HG03103 (cell line): ENCODE data around the gene KIAA1328.
"Not testable (repeated sequence)": the region's sequence is repeated elsewhere in the genome, so short reads cannot be mapped to it uniquely, and the experiment has no call there.

Experiments used
- ATAC-seq: cut with Tn5 transposase; IDR thresholded peaks from one replicate; pipeline ENCODE4 v1.9.1; 2021; ENCODE audit warnings: low read depth; ENCODE audit not compliant: unreplicated experiment

The KIAA1328 gene

DNA sequence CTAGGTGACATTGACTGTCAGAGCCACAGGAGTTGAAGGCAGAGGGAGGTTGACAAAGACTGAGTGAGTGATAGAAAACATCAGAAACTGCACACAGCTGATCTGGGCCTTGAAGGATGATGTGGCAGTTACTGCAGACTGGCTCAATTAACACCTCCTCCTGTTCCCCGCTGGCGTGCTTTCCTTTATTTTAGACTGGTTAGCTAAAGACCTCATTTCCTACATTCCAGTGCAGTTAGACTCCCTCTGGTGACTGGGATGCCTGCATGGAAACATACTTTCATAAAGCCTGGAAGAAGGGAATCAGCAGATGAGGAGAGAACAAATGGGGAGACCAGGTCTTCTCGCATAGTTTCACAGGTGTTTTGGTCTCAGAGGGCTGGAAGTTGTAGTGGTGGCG lies 7.2 kb upstream of the KIAA1328 start:
- no peak for ATAC-seq

- no peak for ATAC-seq
Measured at GRCh38 chr18:36825526-36825925, 3.4 kb upstream of the KIAA1328 start.

DNA sequence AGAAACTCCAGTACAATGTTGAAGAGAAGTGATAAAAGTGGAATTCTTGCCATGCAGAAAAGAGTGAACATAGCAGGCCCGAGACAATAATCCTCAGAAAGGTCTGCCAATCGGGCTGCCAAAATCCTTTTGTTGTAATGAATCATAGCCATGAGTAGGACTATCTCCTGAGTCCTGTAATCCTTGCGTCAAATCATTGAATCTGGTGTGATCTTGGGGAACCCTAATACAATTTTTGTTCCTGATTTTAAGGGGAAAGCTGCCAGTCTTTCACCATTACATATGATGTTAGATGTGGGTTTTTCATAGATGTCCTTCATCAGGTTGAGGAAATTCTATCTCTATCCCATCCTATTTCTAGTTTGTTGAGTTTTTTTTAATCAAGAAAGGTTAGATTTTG lies 2.4 kb upstream of the KIAA1328 start:
- no peak for ATAC-seq

DNA sequence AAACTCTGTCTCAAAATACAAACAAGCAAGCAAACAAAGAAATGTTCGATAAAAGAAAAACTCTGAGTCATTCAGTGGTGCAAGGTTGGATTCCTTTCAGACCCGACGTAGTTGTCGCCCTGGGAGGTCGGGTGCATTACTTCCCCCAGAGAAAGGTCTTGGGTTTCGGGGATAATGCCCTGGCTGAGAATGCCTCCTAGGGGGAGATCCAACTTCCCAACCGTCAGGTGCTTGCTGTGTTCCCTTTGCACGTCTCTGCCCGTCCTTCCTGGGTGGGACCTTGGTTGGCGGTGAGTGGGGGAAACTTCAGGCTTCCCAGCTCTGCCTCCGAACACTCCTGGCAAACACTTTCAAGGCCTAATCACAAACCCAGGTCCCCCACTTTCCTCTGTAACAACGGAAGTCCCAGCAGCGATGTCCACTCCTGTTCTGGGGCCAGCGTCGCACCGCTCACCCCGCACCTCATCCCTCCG lies 734 bp upstream of the KIAA1328 start:
- ATAC-seq, result no peak

DNA sequence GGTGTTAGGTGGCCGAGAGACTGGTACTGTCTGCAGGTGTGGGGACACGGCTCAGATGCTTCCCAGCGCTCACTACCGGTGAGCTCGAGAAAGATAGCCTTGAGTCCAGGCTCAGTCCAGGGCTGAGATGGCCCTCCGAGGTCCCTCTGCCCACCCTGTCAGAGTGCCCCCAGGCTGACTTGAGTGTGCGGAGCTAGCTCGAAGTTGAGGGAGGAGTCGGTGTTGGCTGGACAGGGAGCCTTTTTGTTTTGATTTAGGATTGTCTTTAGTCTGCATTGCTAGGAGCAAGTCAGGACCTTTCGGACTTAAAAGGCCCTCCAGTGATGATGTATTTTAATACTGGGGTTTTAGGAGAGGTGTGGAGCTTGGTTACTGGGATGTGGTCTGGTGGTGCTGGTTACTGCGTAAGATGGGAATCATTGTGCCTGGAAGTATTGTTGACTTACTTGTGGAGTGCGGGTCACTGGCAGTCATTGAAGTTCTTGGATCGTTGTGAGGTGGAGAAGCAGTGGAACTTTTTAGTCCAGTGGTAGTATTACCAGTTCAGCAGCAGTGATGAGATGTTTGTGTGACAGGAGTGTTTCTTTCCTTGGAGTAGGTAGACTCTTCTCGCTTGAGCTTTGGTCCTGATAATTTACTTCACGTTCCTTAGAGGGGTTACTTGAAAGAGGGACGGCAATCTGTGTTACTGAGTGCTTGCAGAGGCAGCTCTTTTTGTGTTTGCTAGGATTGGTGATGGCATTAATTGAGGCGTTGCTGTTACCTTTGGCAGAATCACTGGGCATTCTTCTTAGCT lies 633 bp downstream of the KIAA1328 start:
- ATAC-seq, result no peak

DNA sequence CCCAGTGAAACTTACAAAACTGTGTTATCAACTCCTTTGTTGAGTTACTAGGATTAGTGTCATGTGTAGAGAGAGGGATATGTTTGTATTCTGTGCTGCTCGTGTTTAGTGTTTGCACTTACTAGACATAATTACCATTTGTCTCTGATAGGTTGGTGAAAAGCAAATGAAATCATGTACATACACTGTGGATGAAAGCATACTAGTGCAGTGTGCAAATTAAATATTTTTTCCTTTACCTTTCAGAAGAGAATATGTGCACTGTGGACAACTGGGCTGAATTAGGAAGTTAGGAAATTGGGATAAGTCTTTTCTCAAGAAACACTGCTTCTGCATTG lies 1.2 kb downstream of the KIAA1328 start:
- ATAC-seq, result no peak

GRCh38 chr18:36831139-36831538 lies 2.2 kb downstream of the KIAA1328 start:
- no peak for ATAC-seq

DNA sequence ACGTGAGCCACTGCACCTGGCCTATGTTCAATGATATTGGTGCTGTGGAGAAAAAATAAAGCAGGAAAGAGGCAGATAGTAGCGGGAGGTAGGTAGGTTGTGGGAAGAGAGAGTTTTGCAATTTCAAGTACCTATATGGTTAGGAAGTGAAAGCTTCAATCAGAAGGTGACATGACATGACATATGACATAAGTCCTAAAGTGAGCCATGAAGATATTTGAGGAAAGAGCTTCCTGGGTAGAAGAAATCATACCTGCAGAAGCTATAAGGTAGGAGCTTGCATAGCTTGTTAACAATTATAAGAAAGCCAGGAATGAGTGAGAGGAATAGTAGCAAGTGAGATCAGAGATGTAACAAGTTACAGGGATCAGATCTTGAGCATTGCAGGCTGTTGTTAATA lies 4.2 kb downstream of the KIAA1328 start:
- no peak for ATAC-seq

DNA sequence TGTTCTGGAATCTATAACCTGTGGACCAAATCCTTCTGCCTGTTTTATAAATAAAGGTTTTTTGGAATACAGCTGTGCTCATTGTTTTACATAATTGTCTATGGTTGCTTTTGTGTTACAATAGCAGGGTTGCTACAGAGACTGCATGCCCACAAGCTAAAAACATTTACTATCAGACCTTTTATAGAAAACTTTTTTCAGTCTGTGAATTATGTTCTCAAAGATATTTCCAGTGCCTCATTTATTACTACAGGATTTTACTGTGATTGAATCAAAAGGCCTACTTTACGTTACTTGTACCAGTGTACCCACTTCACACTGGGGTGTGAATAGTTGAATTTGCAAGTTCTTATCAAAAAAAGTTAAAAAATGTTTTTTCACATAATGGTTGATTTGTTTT lies 7.0 kb downstream of the KIAA1328 start:
- ATAC-seq, result no peak

GRCh38 chr18:36839835-36840234 lies 10.9 kb downstream of the KIAA1328 start:
- ATAC-seq, result no peak

- no peak for ATAC-seq
Measured at GRCh38 chr18:36843199-36843598, 14.3 kb downstream of the KIAA1328 start.

DNA sequence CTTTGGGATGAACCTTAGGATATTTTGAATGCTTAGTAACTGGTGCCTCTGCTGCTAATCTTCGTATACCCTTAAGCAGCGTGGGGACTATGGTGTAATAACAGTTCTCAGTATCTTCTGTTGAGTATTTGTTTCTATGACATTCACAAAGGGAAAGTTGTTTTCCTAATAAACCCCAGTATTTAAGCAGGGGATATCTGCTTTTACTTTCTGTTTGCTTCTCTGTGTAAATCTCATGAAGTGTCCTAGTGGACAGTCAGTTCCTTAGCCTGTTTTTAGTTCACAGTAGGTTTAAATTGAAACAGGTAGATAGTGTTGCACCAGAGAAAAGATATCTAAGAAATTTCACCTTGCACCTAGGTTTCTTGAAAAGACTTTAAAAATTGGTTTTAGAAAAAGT lies 14.9 kb downstream of the KIAA1328 start:
- ATAC-seq, result no peak

- no peak for ATAC-seq
Measured at GRCh38 chr18:36848609-36849008, 19.7 kb downstream of the KIAA1328 start.

DNA sequence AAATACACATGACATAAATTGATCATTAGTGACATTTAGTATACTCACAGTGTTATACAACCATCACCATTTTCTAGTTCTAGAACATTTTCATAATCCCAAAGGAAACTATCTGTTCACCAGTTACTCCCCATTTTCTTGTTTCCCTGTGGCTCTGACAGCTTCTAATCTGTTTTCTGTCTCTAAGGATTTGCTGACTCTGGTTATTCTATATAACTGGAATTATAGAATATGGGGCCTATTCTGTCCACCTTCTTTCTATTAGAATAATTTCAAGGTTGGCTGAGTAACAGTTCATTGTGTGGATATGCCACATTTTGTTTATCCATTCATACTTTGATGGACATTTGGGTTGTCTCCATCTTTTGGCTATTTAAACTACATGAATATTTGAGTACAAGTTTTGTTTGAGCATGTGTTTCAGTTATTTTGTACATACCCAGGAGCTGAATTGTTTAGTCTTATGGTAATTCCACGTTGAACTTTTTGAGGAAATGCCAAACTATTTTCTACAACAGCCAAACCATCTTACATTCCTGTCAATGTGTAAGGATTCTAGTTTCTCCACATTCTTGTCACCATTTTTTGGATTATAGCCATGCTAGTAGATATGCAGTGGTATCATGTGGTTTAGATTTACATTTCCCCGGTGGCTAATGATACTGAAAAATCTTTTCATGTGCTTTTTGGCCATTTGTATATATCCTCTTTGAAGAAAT lies 20.5 kb downstream of the KIAA1328 start:
- no peak for ATAC-seq

- no peak for ATAC-seq
Measured at GRCh38 chr18:36850527-36851201, 21.7 kb downstream of the KIAA1328 start.

GRCh38 chr18:36851202-36851590 lies 22.3 kb downstream of the KIAA1328 start:
- no peak for ATAC-seq

DNA sequence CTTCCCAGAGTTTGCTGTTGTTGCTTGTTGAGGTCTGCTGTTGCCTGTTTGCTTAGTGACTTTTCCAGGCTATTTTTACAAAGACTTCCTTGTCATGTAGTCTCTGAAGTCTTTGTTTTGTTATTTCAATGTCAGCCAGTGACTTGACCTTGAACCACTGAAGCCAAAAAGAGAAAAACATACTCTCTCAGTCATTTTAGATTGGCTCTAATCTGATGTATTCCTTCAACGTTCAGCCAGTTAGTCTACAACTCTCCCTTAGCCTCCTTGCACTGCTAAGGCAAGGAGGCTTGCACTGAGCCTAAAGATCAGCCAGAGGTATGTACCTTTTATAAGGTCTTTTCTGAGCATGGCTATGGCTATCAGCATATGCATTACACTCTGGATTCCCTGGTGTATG lies 27.9 kb downstream of the KIAA1328 start:
- no peak for ATAC-seq

- no peak for ATAC-seq
Measured at GRCh38 chr18:36862182-36862581, 33.3 kb downstream of the KIAA1328 start.

DNA sequence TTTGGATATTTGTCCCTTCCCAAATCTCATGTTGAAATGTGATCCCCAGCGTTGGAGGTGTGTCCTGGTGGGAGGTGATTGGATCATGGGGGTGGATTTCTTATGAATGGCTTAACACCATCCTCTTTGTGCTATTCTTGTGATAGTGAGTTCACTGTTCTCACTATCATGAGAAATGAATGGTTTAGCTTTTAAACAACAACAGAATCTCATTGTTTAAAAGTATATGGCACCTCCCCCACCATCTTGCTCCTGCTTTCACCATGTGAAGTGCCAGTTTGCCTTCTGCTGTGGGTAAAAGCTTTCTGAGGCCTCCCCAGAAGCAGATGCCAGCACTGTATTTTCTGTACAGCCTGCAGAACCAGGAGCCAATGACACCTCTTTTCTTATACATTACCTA lies 38.1 kb downstream of the KIAA1328 start:
- ATAC-seq, result no peak

- ATAC-seq, result no peak
Measured at GRCh38 chr18:36871801-36872200, 42.9 kb downstream of the KIAA1328 start.

DNA sequence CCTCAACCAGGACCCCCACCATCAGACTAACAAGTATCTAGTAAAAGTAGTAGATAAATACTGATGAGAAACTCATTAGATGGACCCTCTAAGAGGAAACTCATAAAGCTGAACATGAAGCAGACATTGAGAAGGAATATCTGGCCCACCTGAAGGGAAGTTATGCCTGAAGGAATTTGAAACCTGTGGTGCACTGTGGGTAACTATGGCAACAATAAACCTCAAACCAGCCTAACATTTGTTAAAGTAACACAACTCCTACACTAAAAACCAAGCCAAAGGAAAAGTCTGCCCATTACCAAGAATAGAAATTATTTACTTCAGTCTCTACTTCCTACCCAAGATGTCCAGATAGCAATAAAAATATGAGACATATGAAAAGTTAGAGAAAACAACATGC lies 43.4 kb downstream of the KIAA1328 start:
- ATAC-seq, result no peak

- ATAC-seq, result not testable (repeated sequence)
Measured at GRCh38 chr18:36873826-36874225, 44.9 kb downstream of the KIAA1328 start.
